Tibial nerve (tissue), 4 donors: ENCODE measurements around the gene SLC25A41. TPM values are rescaled to one million over a fixed set of nuclear protein-coding genes. Genes with fewer than 3 reads are reported as not detected.
A peak's percentile ranks its signal among the peaks of the same experiment; 100 is the strongest.

ENCODE experiments used
- DNase-seq, 2 donors: peaks; one replicate each; pipeline ENCODE4 v3.0.0-alpha.2; 2019; ENCODE audit warnings: low spot score in 2 of 2
- H3K27ac ChIP-seq, 4 donors: fragments of 200-600 bp; sonication (generic) in 3 of 4; one replicate each; pipeline ENCODE4 v1.5.1; 2017 to 2019; ENCODE audit warnings: mild to moderate bottlenecking in 1 of 4
- H3K27me3 ChIP-seq, 2 donors: fragments of 200-600 bp; sonication (generic) in 1 of 2; one replicate each; pipeline versions ENCODE4 v1.5.1 to v1.6.0; 2017 to 2019
- H3K36me3 ChIP-seq, 3 donors: fragments of 200-600 bp; sonication (generic); one replicate each; pipeline ENCODE4 v1.5.1; 2018 to 2019
- H3K4me1 ChIP-seq, 4 donors: fragments of 200-600 bp; sonication (generic) in 3 of 4; one replicate each; pipeline ENCODE4 v1.5.1; 2017 to 2019
- H3K4me3 ChIP-seq, 4 donors: fragments of 200-600 bp; sonication (generic) in 3 of 4; one replicate each; pipeline ENCODE4 v1.5.1; 2017 to 2019; ENCODE audit warnings: mild to moderate bottlenecking in 1 of 4, moderate library complexity in 1 of 4
- H3K9me3 ChIP-seq, 4 donors: fragments of 200-600 bp; sonication (generic) in 3 of 4; one replicate each; pipeline ENCODE4 v1.5.1; 2017 to 2019
- CTCF ChIP-seq, 5 experiments: fragments of 200-600 bp in 3 of 5; fragments of 450-650 bp in 2 of 5; sonication (generic) in 3 of 5; IDR thresholded peaks; one replicate each; pipeline ENCODE4 v1.5.1; 2016 to 2019; ENCODE audit warnings: antibody characterized with exemption in 5 of 5, mild to moderate bottlenecking in 3 of 5, moderate library complexity in 2 of 5
- EP300 ChIP-seq, 2 donors: sonication (generic); formaldehyde crosslinking; IDR thresholded peaks; one replicate each; pipeline ENCODE4 v1.6.1; 2017; ENCODE audit warnings: antibody characterized with exemption in 2 of 2, mild to moderate bottlenecking in 1 of 2
- POLR2A ChIP-seq, 2 donors: fragments of 450-650 bp; IDR thresholded peaks; one replicate each; pipeline ENCODE4 v1.6.1; 2017; ENCODE audit warnings: antibody characterized with exemption in 2 of 2, mild to moderate bottlenecking in 2 of 2, moderate library complexity in 2 of 2
- WGBS, 2 donors: methylation state at CpG; one replicate each; pipeline ENCODE4 v1.1.5; 2018; 5-methylcytosine and 5-hydroxymethylcytosine counted together
- total RNA-seq, 4 donors: library from RNA; depleted of rRNA; stranded (reverse); fragments of >200 nt; gene quantifications; one replicate each; pipeline ENCODE4 v1.1.0, GENCODE V29; 2016

SLC25A41 gene
- total RNA-seq, 4 donors from 2014 or later = 0.63 TPM; not detected in 3

DNA sequence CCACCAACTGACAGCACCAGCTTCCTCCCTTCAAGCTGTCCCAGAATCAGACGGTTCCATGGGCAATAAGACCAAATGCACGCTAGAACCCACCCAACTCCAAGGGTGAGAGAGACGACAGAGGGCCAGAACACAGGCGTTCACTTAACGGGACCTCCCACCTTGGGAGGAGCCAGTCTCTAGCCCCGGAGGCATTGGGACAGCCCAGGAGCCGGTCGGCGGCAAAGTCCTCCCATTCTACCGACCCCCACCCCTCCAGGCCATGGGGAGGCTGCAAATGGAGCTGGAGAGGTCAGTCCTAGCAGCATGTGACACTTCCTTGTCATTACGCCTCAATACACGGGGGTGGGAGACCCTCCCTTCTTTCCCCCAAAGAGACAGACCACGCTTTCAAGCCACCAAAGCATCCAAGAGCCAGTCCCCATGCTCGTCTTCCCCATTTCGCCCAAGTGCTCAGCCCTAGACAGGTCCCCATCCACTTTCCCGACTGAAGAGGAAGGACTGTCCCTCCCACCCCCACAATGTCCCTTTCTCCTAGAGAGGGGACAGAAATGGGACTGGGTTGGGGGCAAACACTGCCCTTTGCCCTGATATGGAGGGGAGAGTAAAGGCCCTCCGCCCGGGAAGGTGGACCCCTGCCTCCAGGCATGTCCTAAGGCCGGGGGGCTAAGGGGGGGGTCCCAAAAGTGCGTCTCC, 9.9 kb downstream of the SLC25A41 start:
- DNase-seq = no peak
- WGBS, 2 donors = 0 to 1% methylated on average over 11 to 19 of the region's 20 CpGs
- peak overlapping the region; percentile 48 to 91 (median 76) for H3K27ac ChIP-seq
- no peak for TF ChIP-seq CTCF (IDR thresholded peaks at IDR 0.05)
- TF ChIP-seq EP300 (IDR thresholded peaks at IDR 0.05) = no peak
- peak overlapping the region; percentile 70 to 95 (median 88) for H3K4me3 ChIP-seq
- peaks cover 0 to 56% (median 26%) of the 10 kb centered on the region in 4 donors for H3K4me1 ChIP-seq
- H3K36me3 ChIP-seq = peaks cover 0 to 35% (median 2%) of the 10 kb centered on the region in 3 donors
- no peaks in the 10 kb centered on the region for H3K27me3 ChIP-seq
- no peaks in the 10 kb centered on the region for H3K9me3 ChIP-seq

DNA sequence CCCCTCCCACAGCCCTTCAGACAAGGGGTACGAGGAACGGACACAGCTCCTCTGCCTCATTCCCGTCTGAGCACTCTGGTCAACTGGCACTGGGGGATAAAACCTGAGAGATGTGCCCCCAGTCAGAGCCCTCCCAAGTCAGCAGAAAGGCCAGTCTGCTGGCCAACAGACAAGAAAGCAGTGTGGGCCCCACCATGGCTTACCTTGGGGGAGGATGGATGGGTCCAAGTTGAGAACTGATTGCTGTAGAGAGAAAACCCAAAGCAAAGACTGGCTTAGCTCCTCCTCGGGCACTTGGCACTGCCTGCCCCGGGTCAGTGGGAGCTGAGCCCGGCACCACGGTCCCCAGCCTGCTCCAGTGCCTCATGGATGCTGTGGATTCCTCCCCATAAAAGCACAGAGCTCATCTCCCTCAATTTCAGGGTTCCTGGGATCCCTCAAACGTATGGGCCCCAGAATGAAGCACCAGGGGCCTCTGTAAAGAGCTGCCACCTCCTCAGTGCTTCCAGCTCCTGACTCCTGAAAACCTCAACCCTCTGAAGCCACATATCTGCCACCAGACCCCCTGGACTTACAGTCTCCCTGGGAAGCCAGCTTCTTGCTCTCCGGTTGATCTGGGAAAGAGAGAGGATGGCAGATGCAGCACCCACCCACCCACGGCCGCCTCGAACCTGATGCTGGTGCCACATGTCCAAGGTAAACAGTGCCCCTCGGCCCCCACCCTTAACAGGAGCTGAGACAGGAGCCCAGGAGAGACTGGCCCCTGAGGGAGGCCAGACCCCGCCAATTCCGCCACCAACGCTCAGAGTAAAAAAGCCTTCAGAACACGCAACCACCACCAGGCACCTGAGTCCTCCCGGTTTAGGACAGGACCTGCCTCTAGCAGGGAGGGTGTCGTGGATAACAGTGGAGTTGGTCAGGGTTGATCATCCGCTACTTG, 12.2 kb downstream of the SLC25A41 start:
- H3K27ac ChIP-seq = peak overlapping the region in 1 of 4 donors; percentile 22
- H3K4me1 ChIP-seq = peaks cover 0 to 68% (median 26%) of the 10 kb centered on the region in 4 donors
- no peaks in the 10 kb centered on the region for H3K27me3 ChIP-seq
- H3K9me3 ChIP-seq = no peaks in the 10 kb centered on the region
- no peak for DNase-seq
- 66 to 70% methylated on average over 11 to 20 of the region's 20 CpGs for WGBS, 2 donors
- TF ChIP-seq EP300 (IDR thresholded peaks at IDR 0.05) (no peak), POLR2A (IDR thresholded peaks at IDR 0.05) (no peak), CTCF (IDR thresholded peaks at IDR 0.05) (no peak)
- H3K36me3 ChIP-seq = peaks cover under 1 to 58% (median 25%) of the 10 kb centered on the region in 3 donors
- H3K4me3 ChIP-seq = no peak overlapping the region

- DNase-seq = no peak
- H3K27ac ChIP-seq = no peak overlapping the region
- no peak for TF ChIP-seq EP300 (IDR thresholded peaks at IDR 0.05)
- no peak for TF ChIP-seq CTCF (IDR thresholded peaks at IDR 0.05)
- TF ChIP-seq POLR2A (IDR thresholded peaks at IDR 0.05) = no peak
- peaks cover 7 to 84% (median 42%) of the 10 kb centered on the region in 3 donors for H3K36me3 ChIP-seq
- no peaks in the 10 kb centered on the region for H3K27me3 ChIP-seq
- H3K4me3 ChIP-seq = no peak overlapping the region
- H3K9me3 ChIP-seq = no peaks in the 10 kb centered on the region
- peaks cover 0 to 73% (median 26%) of the 10 kb centered on the region in 4 donors for H3K4me1 ChIP-seq
- WGBS, 2 donors = 80 to 93% methylated on average over 19 of the region's 19 CpGs
Observed at GRCh38 chr19:6418562-6418932, 15.0 kb downstream of the SLC25A41 start.

DNA sequence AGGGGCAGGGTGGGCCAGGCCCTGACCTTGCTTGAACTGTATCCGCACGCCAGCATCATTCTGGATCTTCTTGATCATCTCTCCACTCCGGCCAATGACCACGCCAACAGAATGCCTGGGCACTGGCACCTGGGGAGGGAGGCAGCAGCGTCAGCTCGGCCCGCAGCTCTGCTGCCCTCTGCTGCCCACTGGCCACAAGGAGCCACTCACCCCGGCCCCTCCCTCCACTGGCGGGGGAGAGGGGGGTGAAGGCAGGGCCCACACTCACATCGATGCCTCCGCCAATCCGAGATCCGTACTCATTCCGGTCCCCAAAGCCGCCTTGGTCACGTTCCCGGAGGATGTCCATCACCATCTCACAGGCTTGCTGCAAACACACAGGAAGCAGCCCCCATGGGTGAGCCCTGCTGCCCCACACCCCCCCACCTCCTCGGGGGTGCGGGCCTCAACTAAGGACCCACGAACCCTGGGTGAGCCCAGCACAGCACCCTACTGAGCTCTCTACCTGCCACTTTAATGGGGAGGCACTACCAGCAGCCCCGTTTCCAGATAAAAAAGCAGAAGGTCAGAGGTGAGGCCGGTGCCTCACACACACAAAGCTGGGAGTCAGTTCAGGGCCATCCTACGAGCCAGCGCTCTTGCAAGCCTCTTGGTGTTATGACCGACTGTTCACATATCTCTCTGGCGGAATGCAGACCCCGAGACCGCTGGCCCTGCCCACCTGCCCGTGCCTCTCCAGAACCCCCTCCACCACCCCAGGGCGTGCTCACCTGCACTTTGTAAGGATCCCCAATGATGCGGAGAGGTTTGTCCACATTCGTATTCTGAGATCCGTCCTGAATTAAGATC, 15.6 kb downstream of the SLC25A41 start:
- no peak for DNase-seq
- Histone ChIP-seq H3K4me1 (peaks cover 0 to 71% (median 21%) of the 10 kb centered on the region in 4 donors), H3K4me3 (no peak overlapping the region), H3K9me3 (no peaks in the 10 kb centered on the region), H3K27ac (peak overlapping the region in 2 of 4 donors; percentile 6 to 20), H3K36me3 (peaks cover 7 to 84% (median 42%) of the 10 kb centered on the region in 3 donors), H3K27me3 (no peaks in the 10 kb centered on the region)
- TF ChIP-seq CTCF (IDR thresholded peaks at IDR 0.05) (peak; percentile 27 to 55 (median 42)), EP300 (IDR thresholded peaks at IDR 0.05) (no peak)
- 61 to 65% methylated on average over 16 to 26 of the region's 33 CpGs for WGBS, 2 donors
